OCI-LY3 (cell line): Measurements from ENCODE around the gene METTL3.

Source experiments
- H2AFZ ChIP-seq: fragments of 200-600, 300-600 bp; shearing (Covaris generic); 2 replicates; pipeline ENCODE4 v1.6.0; 2014; ENCODE audit warnings: antibody characterized with exemption, low read depth, low read length
- H3K27ac ChIP-seq: fragments of 200-600, 300-600 bp; sonication (generic); 2 replicates; pipeline ENCODE4 v1.5.1; 2014; ENCODE audit warnings: mild to moderate bottlenecking, low read length, moderate library complexity, mixed read lengths
- H3K27me3 ChIP-seq: fragments of 200-600, 300-600 bp; sonication (generic); 2 replicates; pipeline ENCODE4 v1.6.1; 2014; ENCODE audit warnings: low read depth, low read length, mixed read lengths
- H3K36me3 ChIP-seq: fragments of 200-600, 300-600 bp; sonication (generic); replicated peaks from 2 replicates; pipeline ENCODE3; 2014; ENCODE audit warnings: low read depth, low read length, mixed read lengths
- H3K4me1 ChIP-seq: fragments of 300-600, 200-600 bp; sonication (generic); 2 replicates; pipeline ENCODE4 v1.6.1; 2014; ENCODE audit warnings: low read length, mixed read lengths
- H3K4me2 ChIP-seq: fragments of 200-600, 300-600 bp; sonication (generic); 2 replicates; pipeline ENCODE4 v1.6.1; 2014; ENCODE audit warnings: low read length, mixed read lengths
- H3K4me3 ChIP-seq: fragments of 300-600, 200-600 bp; sonication (generic); 2 replicates; pipeline ENCODE4 v1.5.1; 2014; ENCODE audit warnings: antibody characterized with exemption, mild to moderate bottlenecking, low read length, moderate library complexity
- H3K79me2 ChIP-seq: fragments of 300-600, 200-600 bp; shearing (Covaris generic); 2 replicates; pipeline ENCODE4 v1.6.1; 2014; ENCODE audit warnings: mild to moderate bottlenecking, low read length, mixed read lengths
- H3K9ac ChIP-seq: fragments of 300-600, 200-600 bp; shearing (Covaris generic); 2 replicates; pipeline ENCODE4 v1.6.0; 2014; ENCODE audit warnings: mild to moderate bottlenecking, low read length, moderate library complexity
- H3K9me3 ChIP-seq: fragments of 200-600, 300-600 bp; shearing (Covaris generic); 2 replicates; pipeline ENCODE4 v1.6.1; 2014; ENCODE audit warnings: low read length, mixed read lengths; ENCODE audit not compliant: insufficient read depth
- H4K20me1 ChIP-seq: fragments of 200-600, 300-600 bp; sonication (generic); 2 replicates; pipeline ENCODE4 v1.6.1; 2016; ENCODE audit warnings: low read length, mixed read lengths; ENCODE audit not compliant: insufficient read depth
- CTCF ChIP-seq: fragments of 200-600, 300-600 bp; sonication (generic); IDR thresholded peaks from 2 replicates; pipeline ENCODE4 v1.5.1; 2014; ENCODE audit warnings: antibody characterized with exemption, low read length, low read depth
- EZH2phosphoT487 ChIP-seq: fragments of 200-600 bp; shearing (Covaris generic); IDR thresholded peaks from 2 replicates; pipeline ENCODE4 v1.6.1; 2018; ENCODE audit warnings: antibody characterized with exemption, mixed run types, low read depth

The METTL3 gene

GRCh38 chr14:21501568-21501967, 9.6 kb downstream of the METTL3 start:
- Histone ChIP-seq H3K4me3 (no peak overlapping the region), H3K9ac (no peak overlapping the region), H3K36me3 (peaks cover 61% of the 10 kb centered on the region), H2AFZ (no peak overlapping the region), H3K4me1 (peaks cover 10% of the 10 kb centered on the region), H3K9me3 (no peaks in the 10 kb centered on the region), H3K27ac (no peak overlapping the region), H4K20me1 (no peaks in the 10 kb centered on the region), H3K4me2 (no peak overlapping the region), H3K27me3 (no peaks in the 10 kb centered on the region), H3K79me2 (peaks cover 23% of the 10 kb centered on the region)
- TF ChIP-seq EZH2phosphoT487 = no peak
- no peak for TF ChIP-seq CTCF

- H3K36me3 ChIP-seq = peaks cover 76% of the 10 kb centered on the region
- H3K9ac ChIP-seq = no peak overlapping the region
- H3K79me2 ChIP-seq = peaks cover 4% of the 10 kb centered on the region; the same call in 1 of the 2 replicates
- H3K9me3 ChIP-seq = no peaks in the 10 kb centered on the region
- H4K20me1 ChIP-seq = no peaks in the 10 kb centered on the region
- H3K4me2 ChIP-seq = no peak overlapping the region
- H2AFZ ChIP-seq = no peak overlapping the region
- H3K27me3 ChIP-seq = no peaks in the 10 kb centered on the region
- H3K4me3 ChIP-seq = no peak overlapping the region
- no peak overlapping the region for H3K27ac ChIP-seq
- TF ChIP-seq CTCF (peak; percentile 67), EZH2phosphoT487 (no peak)
- H3K4me1 ChIP-seq = no peaks in the 10 kb centered on the region
These were observed 12.3 kb downstream of the METTL3 start for GRCh38 chr14:21498540-21499526.

- Histone ChIP-seq H3K27me3 (no peaks in the 10 kb centered on the region), H3K79me2 (no peaks in the 10 kb centered on the region), H3K4me3 (no peak overlapping the region), H3K27ac (no peak overlapping the region), H3K4me2 (no peak overlapping the region), H3K9me3 (no peaks in the 10 kb centered on the region), H4K20me1 (no peaks in the 10 kb centered on the region), H3K4me1 (no peaks in the 10 kb centered on the region), H2AFZ (no peak overlapping the region), H3K36me3 (peaks cover 60% of the 10 kb centered on the region), H3K9ac (no peak overlapping the region)
- no peak for TF ChIP-seq EZH2phosphoT487
- no peak for TF ChIP-seq CTCF
These were observed 14.7 kb downstream of the METTL3 start for GRCh38 chr14:21496453-21496852.

- Histone ChIP-seq H3K4me3 (no peak overlapping the region), H3K4me2 (no peak overlapping the region), H2AFZ (no peak overlapping the region), H3K36me3 (peaks cover 49% of the 10 kb centered on the region), H3K27me3 (no peaks in the 10 kb centered on the region), H4K20me1 (no peaks in the 10 kb centered on the region), H3K27ac (no peak overlapping the region), H3K9ac (no peak overlapping the region), H3K4me1 (no peaks in the 10 kb centered on the region), H3K9me3 (no peaks in the 10 kb centered on the region), H3K79me2 (no peaks in the 10 kb centered on the region)
- TF ChIP-seq CTCF (no peak), EZH2phosphoT487 (no peak)
These were observed 16.0 kb downstream of the METTL3 start for GRCh38 chr14:21494902-21495762.
